IPS DF 4.7 (cell line): ENCODE measurements around the gene SLC7A14.

Experiments
- DNase-seq: peaks from one replicate; pipeline ENCODE4 v3.0.0-alpha.2; 2013; ENCODE audit warnings: low spot score; ENCODE audit errors: extremely low read depth

SLC7A14 gene

DNA sequence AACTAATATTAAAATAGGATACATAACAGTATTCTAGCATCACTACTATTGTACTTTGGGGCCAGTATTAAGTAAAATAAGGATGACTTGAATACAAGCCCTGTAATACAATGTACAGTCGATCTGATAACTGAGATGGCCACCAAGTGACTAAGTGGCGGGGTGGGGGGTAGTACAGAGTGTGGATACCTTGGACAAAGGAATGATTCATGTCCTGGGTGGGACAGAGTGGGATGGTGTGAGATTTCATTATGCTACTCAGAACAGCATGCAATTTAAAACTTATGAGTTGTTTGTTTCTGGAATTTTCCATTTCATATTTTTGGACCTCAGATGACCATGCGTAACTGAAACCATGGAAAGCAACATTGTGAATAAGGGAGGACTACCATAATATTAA, 46.0 kb downstream of the SLC7A14 start:
- DNase-seq = no peak

DNA sequence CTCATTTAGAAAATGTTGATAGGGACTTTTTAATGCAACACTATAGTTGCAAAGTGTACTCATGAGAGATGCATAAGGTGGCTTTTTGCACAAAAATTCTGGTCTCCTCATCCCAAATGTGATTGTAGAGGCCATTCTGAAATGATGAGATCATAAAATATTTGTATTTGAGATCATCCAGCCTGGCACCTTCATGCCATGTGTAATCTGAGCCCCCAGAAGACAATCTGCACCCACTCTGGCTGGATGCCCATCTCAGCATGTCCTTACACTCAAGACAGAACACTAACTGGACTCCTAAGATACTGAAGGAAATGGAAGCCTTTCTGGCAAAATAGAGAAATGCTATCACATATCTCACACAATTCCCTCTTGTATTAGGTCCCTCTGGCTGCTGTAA, 49.2 kb downstream of the SLC7A14 start:
- DNase-seq = no peak

DNA sequence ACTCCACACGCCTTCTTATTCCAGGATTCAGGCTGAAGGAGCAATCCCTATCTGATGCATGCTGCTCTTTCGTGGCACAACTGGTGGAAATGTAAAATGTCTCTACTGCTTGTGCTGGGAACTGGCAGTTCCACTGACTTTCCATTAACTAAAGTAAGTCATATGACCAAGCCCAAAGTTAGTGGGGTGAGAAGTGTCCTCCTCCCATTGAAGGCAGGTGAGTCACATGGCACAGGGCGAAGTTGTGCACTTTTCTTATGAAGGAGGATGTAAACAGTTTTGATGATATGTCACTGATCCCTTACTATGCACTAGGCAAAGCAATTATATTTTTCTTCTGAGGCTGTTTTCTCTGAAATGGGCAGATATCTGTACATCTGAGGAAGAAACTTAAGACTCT, 51.6 kb downstream of the SLC7A14 start:
- DNase-seq = no peak

DNA sequence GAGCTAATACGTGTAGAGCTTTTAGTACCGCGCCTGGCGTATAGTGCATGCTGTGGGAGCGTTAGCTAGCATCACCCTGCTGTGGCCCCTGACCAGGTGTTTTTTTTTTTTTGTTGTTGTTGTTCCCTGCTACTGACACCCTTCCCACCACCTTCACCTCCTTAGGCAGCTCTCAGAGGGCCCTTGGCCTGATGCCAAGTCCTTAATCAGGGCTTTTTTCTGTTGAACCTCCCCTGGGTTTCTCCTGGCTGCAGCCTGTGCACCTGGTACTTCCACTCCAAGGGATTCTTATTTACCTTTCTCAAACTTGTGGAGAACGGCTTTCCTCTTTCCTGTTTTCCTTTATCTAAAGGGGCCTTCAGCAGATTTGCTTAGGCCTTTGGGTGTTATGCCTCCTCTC, 53.3 kb downstream of the SLC7A14 start:
- DNase-seq = no peak

DNA sequence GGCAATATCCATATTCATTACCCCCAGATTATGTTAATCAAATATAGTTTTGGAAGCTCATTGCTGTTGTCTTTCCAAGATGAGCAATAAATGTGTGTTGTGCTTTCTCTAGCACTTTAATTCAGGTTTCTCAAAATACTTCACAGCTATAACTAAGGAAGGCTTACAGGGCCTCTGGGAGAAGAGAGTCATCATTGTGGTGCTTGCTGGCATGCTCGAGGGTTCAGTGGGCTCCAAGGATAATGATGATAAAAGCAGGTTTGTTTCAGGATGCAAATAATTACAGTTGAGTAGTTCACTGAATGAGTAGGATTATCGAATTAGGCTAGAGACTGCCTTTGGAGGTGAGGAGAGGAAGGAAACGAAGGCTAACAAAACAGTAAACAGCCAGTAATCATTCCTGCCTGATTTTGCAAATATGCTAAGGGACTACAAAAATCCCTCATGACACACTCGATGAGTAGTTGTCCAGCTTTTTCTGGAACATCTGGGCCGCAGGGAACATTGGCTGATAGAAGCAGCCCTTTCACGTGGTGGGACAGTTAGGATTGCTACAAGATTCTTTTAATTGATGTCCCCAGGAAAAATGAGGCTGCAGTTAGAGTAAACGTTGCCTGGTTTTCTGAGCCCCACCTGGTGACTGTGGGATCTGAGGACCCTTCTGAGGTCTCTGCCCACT, 54.1 kb downstream of the SLC7A14 start:
- DNase-seq = no peak

DNA sequence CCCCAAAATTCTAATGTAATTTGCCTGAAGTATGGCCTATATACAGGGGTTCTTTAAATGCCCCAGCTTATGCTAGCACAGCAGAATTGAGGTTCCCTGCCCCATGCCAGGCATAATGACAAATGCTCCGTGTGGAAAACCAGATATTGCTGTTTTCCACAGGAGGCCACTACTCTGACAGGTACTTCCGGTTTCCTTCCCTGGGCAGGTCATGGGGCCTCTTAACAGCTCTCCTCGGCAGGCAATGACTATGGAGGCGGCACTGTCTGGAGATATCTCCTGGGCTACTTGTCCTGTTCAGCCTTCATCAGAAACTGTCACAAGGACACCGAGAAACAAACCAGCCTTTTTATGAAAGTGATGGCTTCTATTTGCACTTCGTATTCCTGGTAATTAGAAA, 54.8 kb downstream of the SLC7A14 start:
- DNase-seq = no peak

DNA sequence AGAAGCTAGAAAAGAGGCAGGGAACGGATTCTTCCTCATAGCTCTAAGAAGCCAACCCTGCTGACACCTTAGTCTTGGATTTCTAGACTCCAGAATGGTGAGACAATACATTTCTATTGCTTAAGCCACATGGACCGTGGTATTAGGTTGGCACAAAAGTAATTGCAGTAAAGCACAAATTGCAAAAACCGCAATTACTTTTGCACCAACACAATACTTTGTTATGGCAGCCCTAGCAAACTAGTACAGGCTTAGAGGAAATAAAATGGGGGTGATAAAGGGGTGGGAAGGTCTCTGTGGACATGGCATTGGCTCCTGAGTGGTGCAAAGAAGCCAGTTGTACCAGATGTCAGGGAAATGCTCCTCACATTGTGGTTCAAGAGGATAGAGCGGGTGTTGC, 56.0 kb downstream of the SLC7A14 start:
- no peak for DNase-seq

DNA sequence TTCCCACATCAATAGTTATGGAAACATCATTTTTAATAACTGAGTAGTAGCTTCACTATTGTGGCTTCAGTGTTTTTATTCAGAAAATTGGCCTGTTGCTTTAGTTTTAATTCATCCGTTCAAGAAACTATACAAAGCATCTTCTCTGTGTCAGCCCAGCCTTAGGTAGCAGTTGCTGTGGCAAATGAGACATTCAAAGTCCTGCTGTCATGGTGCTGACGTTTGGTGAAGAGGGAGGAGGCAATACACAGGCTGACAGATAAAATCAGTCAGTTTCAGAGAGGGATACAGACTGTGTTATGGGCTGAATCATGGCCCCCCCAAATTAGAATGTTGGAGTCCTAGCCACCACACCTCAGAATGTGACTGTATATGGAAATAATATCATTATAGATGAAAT, 56.5 kb downstream of the SLC7A14 start:
- no peak for DNase-seq

DNA sequence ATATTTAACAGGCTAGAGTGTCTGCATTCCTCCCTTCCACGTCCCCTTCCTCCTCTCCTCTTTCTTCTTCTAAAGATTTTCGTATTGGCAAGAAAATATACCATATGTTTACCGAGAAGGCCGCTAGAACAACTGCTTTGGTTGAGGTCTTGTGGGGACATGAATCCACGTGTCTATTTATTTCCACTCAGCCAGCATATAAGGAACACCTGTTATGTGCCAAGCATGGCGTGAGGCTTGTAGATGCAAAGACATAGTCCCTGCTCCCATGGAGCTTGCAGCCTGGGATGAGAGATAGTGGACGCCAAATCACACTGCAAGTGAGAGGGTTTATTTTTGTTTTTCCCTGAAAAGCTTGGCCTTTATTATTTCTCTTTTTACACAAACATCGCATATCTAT, 57.1 kb downstream of the SLC7A14 start:
- no peak for DNase-seq

DNA sequence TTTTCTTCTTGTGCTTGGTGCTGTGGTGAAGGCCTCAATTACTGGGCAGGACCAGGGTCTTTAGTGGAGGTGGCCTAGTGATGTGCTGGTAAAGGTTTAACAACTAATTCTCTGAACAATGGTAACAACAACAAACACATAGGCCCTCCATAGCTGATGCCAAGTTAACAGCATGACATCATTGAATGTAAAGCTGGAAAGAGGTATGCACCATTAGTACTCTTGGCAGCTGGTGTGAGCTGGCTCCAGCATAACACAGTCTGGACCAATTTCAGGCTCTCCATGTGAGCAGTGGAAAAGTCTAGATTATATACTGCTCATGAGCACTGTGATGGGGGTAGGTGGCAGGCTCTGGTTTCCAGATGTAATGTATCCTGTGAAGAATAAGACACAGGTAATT, 61.8 kb downstream of the SLC7A14 start:
- no peak for DNase-seq

DNA sequence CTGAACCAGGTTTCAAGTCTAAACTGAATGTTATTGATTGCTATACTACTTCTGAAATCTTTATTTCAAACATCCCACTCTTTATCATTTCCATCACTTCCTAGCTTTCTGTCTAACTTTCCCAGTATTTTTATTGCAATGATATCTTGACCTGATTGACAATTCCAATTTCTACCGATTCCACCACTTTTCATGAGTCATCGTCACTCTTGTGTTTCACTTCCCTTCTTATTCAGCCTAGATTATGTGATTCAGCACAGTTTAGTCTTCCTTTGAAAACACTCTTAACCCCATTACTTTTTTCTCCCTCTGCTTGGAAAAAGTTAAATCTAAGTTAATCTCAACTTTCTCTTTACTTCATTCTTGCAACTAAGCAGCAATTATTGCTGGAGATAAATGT, 62.6 kb downstream of the SLC7A14 start:
- DNase-seq = no peak

DNA sequence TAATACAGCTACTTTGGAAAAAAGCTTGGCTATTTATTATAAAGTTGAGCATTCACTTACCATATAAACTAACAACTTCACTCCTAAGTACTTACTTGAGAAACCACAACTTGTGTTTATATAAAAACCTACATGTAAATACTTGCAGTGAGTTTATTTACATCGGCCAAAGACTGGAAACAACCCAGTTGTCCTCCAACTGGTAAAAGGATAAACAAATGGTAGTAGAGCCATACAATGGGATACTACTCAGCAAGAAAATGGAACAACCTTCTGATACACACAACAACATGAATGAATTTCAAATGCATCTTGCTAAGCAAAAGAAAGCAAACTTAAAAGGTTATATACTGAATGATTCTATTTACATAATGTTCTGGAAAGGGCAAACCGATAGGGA, 63.7 kb downstream of the SLC7A14 start:
- no peak for DNase-seq

DNA sequence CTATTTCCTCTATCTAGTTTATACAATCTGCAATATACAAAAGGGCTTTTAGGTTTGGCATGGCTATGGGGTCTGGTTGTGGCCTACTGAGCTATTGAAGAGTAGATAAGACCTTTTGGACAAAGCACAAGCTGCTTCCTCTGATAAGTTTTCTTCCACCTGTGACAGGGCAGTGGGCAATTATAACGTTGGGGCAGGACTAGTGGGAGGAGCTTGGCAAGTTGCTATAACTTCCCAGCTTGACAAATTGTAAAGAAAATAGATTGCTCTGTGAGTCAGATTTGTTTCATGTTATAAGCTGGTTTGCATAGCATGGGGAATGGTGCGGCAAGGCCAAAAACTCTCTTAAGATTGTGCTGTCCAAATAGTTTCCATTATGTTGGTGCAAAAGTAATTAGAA, 64.9 kb downstream of the SLC7A14 start:
- DNase-seq = no peak

DNA sequence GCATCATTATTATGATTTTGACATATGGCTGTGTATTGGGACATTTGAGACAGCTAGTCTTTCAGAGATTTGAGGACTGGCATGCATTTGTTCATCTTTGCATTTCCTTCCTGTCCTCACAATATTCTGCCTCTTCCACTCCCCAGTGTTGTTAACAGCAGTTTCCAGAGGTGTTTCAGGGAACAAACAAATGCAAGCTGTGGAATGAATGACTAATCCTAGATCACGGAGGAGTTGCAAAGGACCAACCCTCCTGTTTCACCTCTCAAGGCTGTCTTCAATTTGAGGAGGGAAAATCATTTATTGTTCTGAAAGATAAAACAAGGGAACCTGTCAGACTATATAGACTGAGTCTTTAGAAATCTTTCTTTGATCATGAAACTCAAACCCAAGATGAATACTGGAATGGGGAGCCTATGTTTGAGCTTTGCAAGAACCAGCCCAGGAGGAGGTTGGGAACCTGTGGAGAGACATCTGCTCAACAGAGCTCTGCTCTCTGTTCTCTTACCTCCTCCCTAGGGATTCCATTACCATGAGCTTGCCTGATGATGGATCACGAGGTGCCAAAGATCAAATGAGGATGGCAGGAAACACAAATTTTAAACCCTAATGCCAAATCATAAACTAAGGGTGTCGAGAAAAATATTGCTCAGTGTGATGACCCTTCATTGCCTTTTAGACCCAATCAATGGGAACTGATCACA, 68.5 kb downstream of the SLC7A14 start:
- no peak for DNase-seq

DNA sequence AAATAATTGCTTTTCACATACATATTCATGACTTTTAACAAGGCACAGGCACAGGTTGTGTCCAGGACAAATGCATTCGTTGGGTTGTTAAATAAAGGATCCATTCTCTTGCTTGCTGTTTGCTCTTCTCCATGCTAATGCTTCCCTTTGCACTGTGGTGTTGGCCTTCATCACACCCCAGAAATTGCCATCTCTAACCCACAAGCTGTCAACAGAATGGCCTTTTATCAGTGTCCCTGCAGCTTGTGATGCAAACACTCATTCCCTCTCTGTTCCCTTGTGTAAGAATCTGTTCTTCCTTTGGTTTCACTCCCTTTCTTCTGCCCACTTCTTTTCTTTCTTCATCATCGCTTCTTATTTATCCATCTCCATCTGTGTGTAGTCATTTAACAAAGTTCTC, 72.2 kb downstream of the SLC7A14 start:
- no peak for DNase-seq

DNA sequence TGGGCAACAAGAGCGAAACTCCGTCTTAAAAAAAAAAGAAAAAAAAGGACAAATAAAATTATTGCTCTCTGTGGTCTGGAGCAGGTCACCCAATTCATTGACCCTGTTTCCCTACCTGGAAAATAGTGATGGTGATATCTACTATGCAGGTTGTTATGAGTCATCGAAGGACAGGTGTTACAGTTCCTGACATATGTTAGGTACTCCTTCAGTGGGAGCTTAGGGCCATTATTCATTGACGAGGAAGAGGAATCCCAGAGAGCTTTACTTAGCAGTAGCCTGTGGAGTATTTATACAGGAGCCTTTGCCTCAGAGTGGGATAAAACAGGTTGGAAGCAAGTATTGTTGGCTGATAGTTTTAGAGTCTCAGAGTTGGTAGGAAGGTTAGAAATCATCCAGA, 74.5 kb downstream of the SLC7A14 start:
- no peak for DNase-seq

DNA sequence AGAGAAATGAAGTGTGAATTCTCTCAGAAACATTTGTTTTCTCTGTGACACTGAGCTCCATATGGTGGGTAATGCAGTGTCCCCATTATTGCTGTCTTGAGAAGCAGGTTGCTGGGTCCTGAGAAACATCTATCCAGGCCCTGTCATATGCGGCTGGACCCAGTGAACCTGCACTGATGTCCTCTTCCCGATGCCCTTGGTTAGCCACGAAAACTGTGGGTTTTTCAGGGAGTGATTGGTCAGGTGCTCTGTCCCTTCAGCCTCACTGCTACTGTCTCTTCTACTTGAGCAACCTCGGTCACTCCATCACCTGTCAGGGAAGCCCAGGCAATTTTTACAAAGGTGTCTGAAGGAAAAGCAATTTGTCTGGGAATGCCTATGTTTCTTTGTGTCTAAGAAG, 77.0 kb downstream of the SLC7A14 start:
- no peak for DNase-seq

DNA sequence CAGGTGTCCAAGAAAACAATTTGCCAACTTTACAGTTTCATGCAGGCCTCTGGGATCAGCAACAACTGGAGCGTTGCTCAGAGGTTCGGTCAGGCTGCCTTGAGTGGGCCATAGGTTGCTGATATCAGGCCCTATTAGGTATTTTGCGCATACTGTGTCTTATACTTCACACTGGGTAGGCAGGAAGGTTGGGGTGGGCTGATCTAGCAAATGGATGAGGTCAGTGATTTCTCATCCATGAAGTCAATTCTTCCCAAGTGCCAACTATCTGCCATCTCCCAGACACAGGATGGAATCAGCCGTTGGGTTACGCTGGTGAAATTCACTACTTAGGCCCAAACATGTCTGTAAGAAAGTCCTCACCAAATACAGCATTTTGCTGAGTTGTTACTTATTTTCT, 77.6 kb downstream of the SLC7A14 start:
- DNase-seq = no peak

DNA sequence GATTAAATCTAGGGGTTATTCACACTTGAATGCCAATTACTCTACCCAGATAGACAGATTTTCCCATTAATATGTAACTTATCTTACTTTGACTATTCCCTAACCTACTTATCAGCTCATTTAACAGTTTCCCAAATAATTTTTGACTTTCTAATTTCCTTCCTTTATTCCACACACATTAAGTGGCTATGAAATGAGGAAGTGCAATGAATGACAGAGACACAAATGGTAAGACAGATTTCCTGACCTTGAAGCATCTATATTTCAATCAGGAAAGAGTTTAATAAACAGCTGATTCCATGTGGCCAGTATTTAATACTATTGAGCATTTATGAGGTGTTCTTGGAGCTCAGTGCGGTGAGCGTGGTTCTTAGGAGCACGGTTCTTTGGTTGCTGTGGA, 78.8 kb downstream of the SLC7A14 start:
- no peak for DNase-seq

DNA sequence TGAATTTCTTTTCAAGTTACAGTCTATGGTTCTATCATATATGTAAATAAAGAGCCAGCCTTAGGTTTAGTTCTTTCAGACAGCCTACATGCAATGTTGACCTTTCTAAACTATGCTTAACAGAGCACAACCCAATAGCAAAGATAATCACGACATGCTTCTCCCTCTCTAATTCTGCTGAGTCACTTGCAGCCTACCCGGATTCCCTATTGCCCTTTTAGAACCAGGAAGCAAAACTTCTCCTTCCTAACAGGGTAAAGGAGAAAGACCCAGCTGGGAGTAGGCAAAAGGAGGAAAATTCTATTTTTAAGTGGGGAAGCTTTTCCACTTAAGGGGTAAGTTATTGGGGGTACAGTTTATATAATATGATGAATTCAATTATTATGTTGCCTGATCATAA, 79.3 kb downstream of the SLC7A14 start:
- no peak for DNase-seq

DNA sequence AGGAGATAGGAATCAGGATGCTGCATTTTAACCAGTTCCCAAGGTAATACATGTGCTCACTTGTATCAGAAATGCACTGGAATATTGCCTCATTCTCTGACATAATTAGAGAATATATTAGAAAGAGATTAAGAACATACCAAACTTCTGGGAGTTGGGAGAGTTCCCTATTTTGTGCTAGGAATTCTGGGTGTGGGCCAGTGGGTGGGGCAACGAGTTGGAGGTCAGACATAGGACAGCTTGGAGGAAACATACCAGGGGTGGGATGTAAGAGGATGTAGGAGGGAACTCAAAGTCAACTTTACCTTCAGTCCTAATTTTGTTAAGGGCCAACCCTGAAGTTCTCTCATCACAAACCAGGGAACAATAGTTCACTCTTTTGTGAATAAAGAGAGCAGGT, 83.6 kb downstream of the SLC7A14 start:
- no peak for DNase-seq

DNA sequence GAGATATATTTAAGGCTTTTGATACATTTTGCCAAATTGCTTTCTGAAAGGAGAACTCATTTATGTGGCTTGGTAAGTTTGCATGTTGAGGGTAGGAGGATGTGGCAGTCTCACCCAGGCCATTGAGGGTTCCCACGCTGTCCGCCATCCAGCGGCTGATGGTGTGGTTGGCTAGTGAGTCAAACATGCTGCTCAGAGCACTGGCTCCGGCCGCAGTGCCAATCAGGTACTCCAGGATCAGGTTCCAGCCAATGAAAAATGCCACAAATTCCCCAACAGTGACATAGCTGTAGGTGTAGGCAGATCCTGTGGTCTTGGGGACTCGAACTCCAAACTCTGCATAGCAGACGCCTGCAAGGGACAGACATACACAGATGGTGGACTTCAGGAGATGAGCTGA, 84.9 kb downstream of the SLC7A14 start:
- DNase-seq = no peak

DNA sequence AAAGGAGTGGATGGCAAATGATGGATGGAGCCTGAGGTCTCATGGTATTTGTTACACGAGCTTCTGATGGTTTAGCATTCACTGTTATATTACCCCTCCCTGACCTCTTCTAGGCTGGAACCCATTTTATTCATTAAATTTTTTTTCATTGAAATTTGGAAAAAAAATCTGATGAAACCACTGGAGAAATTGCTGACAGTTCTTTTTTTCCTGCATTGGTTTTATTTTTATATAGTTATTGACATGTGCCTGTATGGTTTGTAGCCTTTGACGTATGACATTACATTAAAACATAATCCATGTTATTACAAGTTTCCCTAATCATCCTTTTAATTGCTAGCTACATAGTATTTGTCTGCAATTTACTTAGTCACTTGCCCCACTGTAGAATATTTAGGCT, 85.4 kb downstream of the SLC7A14 start:
- no peak for DNase-seq
